WTC11 (cell line): Measurements from ENCODE around the gene LIMS1. TPM values are rescaled to one million over a fixed set of nuclear protein-coding genes. Genes with fewer than 3 reads are reported as not detected.

Experiments
- ATAC-seq: fragments of 200-7000 bp; cut with Tn5 transposase; 2 replicates; pipeline ENCODE4 v1.10.0; 2021; ENCODE audit warnings: mild to moderate bottlenecking, moderate library complexity
- CTCF ChIA-PET: fragments of 300-600 bp; sonication (Branson Sonifier 250); formaldehyde crosslinking; loops from one replicate; lab custom pipeline; 2021; ENCODE audit warnings: antibody characterized with exemption; lab: Charles Lee
- POLR2A ChIA-PET: fragments of 350-600 bp; sonication (Branson Sonifier 250); formaldehyde crosslinking; loops from one replicate; lab custom pipeline; 2021; ENCODE audit warnings: antibody characterized with exemption; lab: Charles Lee
- DNase-seq: peaks from one replicate; pipeline ENCODE4 v3.0.0; 2021; ENCODE audit warnings: low spot score
- H3K27ac Mint-ChIP-seq: 2 replicates; pipeline ENCODE4 v1.8.0; 2021; ENCODE audit warnings: mixed read lengths
- H3K27me3 Mint-ChIP-seq: 2 replicates; pipeline ENCODE4 v1.8.0; 2021; ENCODE audit warnings: low read depth, mild to moderate bottlenecking, moderate library complexity, mixed read lengths
- H3K36me3 Mint-ChIP-seq: 2 replicates; pipeline ENCODE4 v1.8.0; 2021; ENCODE audit warnings: mixed read lengths
- H3K4me1 Mint-ChIP-seq: 2 replicates; pipeline ENCODE4 v1.8.0; 2022; ENCODE audit warnings: mixed read lengths
- H3K4me3 Mint-ChIP-seq: 2 replicates; pipeline ENCODE4 v1.8.0; 2021; ENCODE audit warnings: mild to moderate bottlenecking, moderate library complexity, mixed read lengths
- H3K9me3 Mint-ChIP-seq: 2 replicates; pipeline ENCODE4 v1.8.0; 2021; ENCODE audit warnings: mixed read lengths
- ATF1 ChIP-seq: sonication (generic); formaldehyde crosslinking; IDR thresholded peaks from 2 replicates; pipeline ENCODE4 v1.8.1; 2023; ENCODE audit warnings: mild to moderate bottlenecking, moderate library complexity, missing genetic modification reagents
- E2F4 ChIP-seq: sonication (generic); formaldehyde crosslinking; IDR thresholded peaks from 2 replicates; pipeline ENCODE4 v1.8.1; 2022; ENCODE audit warnings: low read depth, mild to moderate bottlenecking, moderate library complexity, missing genetic modification reagents, borderline replicate concordance
- ZNF219 ChIP-seq: sonication (generic); formaldehyde crosslinking; IDR thresholded peaks from 2 replicates; pipeline ENCODE4 v1.8.0; 2023; ENCODE audit warnings: missing genetic modification reagents, mild to moderate bottlenecking, borderline replicate concordance
- ZNF263 ChIP-seq: sonication (generic); formaldehyde crosslinking; IDR thresholded peaks from 2 replicates; pipeline ENCODE4 v1.8.1; 2022; ENCODE audit warnings: low read depth, mild to moderate bottlenecking, moderate library complexity, missing genetic modification reagents
- ZNF416 ChIP-seq: fragments of 250-450 bp; sonication (Bioruptor Pico); IDR thresholded peaks from 2 replicates; pipeline ENCODE4 v1.9.0; 2021; ENCODE audit warnings: mild to moderate bottlenecking, inconsistent platforms
- total RNA-seq: library from RNA; stranded (reverse); gene quantifications from 3 replicates; pipeline ENCODE4 v1.2.3, GENCODE V29; 2021
- TF ChIP-seq, protein P1 (sequence below): sonication (generic); formaldehyde crosslinking; IDR thresholded peaks from 2 replicates; pipeline ENCODE4 v1.8.0; 2022; ENCODE audit warnings: mild to moderate bottlenecking, missing genetic modification reagents
- TF ChIP-seq, protein P2 (sequence below): fragments of 250-450 bp; sonication (Bioruptor Pico); IDR thresholded peaks from 2 replicates; pipeline ENCODE4 v1.9.0; 2021; ENCODE audit warnings: mild to moderate bottlenecking
- TF ChIP-seq, protein P3 (sequence below): sonication (generic); formaldehyde crosslinking; IDR thresholded peaks from 2 replicates; pipeline ENCODE4 v1.8.0; 2022; ENCODE audit warnings: missing genetic modification reagents
- TF ChIP-seq, protein P4 (sequence below): fragments of 250-450 bp; sonication (Bioruptor Pico); IDR thresholded peaks from 2 replicates; pipeline ENCODE4 v1.9.0; 2021; ENCODE audit warnings: mild to moderate bottlenecking, borderline replicate concordance
- TF ChIP-seq, protein P5 (sequence below): sonication (generic); formaldehyde crosslinking; IDR thresholded peaks from 2 replicates; pipeline ENCODE4 v1.8.1; 2023; ENCODE audit warnings: mild to moderate bottlenecking, missing genetic modification reagents

Gene LIMS1
- total RNA-seq, 1 experiment from 2014 or later: 50.6 TPM

GRCh38 chr2:108574332-108574731 lies 40.1 kb downstream of the LIMS1 start (continued):
- TF ChIP-seq E2F4 (CRISPR knock-in tag) (no peak), ZNF219 (CRISPR knock-in tag) (no peak), ZNF416 (CRISPR knock-in tag) (no peak), ATF1 (CRISPR knock-in tag) (no peak)
- TF ChIP-seq, protein P1, sequence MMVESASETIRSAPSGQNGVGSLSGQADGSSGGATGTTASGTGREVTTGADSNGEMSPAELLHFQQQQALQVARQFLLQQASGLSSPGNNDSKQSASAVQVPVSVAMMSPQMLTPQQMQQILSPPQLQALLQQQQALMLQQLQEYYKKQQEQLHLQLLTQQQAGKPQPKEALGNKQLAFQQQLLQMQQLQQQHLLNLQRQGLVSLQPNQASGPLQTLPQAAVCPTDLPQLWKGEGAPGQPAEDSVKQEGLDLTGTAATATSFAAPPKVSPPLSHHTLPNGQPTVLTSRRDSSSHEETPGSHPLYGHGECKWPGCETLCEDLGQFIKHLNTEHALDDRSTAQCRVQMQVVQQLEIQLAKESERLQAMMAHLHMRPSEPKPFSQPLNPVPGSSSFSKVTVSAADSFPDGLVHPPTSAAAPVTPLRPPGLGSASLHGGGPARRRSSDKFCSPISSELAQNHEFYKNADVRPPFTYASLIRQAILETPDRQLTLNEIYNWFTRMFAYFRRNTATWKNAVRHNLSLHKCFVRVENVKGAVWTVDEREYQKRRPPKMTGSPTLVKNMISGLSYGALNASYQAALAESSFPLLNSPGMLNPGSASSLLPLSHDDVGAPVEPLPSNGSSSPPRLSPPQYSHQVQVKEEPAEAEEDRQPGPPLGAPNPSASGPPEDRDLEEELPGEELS (CRISPR knock-in tag): no peak
- TF ChIP-seq, protein P2, sequence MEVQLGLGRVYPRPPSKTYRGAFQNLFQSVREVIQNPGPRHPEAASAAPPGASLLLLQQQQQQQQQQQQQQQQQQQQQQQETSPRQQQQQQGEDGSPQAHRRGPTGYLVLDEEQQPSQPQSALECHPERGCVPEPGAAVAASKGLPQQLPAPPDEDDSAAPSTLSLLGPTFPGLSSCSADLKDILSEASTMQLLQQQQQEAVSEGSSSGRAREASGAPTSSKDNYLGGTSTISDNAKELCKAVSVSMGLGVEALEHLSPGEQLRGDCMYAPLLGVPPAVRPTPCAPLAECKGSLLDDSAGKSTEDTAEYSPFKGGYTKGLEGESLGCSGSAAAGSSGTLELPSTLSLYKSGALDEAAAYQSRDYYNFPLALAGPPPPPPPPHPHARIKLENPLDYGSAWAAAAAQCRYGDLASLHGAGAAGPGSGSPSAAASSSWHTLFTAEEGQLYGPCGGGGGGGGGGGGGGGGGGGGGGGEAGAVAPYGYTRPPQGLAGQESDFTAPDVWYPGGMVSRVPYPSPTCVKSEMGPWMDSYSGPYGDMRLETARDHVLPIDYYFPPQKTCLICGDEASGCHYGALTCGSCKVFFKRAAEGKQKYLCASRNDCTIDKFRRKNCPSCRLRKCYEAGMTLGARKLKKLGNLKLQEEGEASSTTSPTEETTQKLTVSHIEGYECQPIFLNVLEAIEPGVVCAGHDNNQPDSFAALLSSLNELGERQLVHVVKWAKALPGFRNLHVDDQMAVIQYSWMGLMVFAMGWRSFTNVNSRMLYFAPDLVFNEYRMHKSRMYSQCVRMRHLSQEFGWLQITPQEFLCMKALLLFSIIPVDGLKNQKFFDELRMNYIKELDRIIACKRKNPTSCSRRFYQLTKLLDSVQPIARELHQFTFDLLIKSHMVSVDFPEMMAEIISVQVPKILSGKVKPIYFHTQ: no peak
- TF ChIP-seq, protein P3, sequence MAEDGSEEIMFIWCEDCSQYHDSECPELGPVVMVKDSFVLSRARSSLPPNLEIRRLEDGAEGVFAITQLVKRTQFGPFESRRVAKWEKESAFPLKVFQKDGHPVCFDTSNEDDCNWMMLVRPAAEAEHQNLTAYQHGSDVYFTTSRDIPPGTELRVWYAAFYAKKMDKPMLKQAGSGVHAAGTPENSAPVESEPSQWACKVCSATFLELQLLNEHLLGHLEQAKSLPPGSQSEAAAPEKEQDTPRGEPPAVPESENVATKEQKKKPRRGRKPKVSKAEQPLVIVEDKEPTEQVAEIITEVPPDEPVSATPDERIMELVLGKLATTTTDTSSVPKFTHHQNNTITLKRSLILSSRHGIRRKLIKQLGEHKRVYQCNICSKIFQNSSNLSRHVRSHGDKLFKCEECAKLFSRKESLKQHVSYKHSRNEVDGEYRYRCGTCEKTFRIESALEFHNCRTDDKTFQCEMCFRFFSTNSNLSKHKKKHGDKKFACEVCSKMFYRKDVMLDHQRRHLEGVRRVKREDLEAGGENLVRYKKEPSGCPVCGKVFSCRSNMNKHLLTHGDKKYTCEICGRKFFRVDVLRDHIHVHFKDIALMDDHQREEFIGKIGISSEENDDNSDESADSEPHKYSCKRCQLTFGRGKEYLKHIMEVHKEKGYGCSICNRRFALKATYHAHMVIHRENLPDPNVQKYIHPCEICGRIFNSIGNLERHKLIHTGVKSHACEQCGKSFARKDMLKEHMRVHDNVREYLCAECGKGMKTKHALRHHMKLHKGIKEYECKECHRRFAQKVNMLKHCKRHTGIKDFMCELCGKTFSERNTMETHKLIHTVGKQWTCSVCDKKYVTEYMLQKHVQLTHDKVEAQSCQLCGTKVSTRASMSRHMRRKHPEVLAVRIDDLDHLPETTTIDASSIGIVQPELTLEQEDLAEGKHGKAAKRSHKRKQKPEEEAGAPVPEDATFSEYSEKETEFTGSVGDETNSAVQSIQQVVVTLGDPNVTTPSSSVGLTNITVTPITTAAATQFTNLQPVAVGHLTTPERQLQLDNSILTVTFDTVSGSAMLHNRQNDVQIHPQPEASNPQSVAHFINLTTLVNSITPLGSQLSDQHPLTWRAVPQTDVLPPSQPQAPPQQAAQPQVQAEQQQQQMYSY: no peak
- TF ChIP-seq, protein P4, sequence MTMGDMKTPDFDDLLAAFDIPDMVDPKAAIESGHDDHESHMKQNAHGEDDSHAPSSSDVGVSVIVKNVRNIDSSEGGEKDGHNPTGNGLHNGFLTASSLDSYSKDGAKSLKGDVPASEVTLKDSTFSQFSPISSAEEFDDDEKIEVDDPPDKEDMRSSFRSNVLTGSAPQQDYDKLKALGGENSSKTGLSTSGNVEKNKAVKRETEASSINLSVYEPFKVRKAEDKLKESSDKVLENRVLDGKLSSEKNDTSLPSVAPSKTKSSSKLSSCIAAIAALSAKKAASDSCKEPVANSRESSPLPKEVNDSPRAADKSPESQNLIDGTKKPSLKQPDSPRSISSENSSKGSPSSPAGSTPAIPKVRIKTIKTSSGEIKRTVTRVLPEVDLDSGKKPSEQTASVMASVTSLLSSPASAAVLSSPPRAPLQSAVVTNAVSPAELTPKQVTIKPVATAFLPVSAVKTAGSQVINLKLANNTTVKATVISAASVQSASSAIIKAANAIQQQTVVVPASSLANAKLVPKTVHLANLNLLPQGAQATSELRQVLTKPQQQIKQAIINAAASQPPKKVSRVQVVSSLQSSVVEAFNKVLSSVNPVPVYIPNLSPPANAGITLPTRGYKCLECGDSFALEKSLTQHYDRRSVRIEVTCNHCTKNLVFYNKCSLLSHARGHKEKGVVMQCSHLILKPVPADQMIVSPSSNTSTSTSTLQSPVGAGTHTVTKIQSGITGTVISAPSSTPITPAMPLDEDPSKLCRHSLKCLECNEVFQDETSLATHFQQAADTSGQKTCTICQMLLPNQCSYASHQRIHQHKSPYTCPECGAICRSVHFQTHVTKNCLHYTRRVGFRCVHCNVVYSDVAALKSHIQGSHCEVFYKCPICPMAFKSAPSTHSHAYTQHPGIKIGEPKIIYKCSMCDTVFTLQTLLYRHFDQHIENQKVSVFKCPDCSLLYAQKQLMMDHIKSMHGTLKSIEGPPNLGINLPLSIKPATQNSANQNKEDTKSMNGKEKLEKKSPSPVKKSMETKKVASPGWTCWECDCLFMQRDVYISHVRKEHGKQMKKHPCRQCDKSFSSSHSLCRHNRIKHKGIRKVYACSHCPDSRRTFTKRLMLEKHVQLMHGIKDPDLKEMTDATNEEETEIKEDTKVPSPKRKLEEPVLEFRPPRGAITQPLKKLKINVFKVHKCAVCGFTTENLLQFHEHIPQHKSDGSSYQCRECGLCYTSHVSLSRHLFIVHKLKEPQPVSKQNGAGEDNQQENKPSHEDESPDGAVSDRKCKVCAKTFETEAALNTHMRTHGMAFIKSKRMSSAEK (CRISPR knock-in tag): no peak
- TF ChIP-seq, all 79 proteins: peak for 0

DNA sequence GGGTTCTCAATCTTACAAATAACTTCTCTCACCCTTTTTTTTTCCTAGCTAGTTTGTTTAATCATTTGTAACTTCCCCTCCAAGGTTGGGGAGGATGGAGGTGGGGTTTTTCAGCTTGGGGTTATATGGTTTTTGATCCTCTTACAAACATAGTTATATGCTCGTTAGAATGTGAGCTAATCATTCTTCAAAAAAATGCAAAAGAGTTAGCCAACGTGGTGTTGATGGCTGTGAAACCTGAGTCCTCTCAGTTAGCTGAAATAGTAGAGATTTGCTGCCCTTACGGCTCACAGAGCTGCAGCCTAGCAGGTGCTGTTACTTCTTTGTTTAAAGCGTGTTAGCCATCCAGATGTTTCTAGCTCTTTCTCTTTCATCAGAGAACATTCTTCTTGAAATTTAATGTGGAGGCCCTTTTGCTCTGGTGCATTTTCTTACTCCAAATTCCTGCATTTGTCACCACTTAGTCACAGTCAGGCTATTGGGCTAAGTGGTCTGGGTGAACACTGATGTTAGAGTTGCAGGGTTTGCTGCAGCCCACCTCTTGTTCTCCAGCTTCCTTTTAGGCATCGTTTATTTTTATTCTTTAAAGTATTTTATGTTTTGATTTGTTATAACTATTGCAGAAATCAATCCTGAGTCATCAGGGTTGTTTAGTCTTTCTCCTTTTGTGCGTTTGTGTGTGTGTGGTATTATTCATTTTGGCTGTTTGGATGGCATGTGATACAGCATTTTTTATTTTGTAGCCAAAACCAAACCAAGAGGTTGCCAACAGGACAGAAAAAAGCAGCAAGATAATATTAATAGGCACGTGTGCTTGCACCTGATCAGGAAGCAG lies 41.1 kb downstream of the LIMS1 start:
- peak overlapping the region; percentile 81 for H3K27ac Mint-ChIP-seq
- DNase-seq (no peak), ATAC-seq (peak; percentile 63)
- H3K27me3 Mint-ChIP-seq: no peaks in the 10 kb centered on the region
- no peaks in the 10 kb centered on the region for H3K9me3 Mint-ChIP-seq
- H3K36me3 Mint-ChIP-seq: no peaks in the 10 kb centered on the region
- peak overlapping the region; percentile 41; the same call in 1 of the 2 replicates for H3K4me3 Mint-ChIP-seq
- H3K4me1 Mint-ChIP-seq: peaks cover 44% of the 10 kb centered on the region
- CTCF ChIA-PET: interaction anchor here (1.7 to 2.0 kb wide), 3 partner anchors 9 to 61 kb away, joined by 6 to 15 read pairs (median 15); no protein-coding TSS in a partner anchor
- POLR2A ChIA-PET: interaction anchor here (0.9 to 1.8 kb wide), 5 partner anchors 9 to 127 kb away, joined by 3 to 5 read pairs (median 4); partner anchors contain the start of gene GCC2
- TF ChIP-seq, protein P3: no peak
- TF ChIP-seq ZNF263 (CRISPR knock-in tag): no peak
- TF ChIP-seq, protein P5, sequence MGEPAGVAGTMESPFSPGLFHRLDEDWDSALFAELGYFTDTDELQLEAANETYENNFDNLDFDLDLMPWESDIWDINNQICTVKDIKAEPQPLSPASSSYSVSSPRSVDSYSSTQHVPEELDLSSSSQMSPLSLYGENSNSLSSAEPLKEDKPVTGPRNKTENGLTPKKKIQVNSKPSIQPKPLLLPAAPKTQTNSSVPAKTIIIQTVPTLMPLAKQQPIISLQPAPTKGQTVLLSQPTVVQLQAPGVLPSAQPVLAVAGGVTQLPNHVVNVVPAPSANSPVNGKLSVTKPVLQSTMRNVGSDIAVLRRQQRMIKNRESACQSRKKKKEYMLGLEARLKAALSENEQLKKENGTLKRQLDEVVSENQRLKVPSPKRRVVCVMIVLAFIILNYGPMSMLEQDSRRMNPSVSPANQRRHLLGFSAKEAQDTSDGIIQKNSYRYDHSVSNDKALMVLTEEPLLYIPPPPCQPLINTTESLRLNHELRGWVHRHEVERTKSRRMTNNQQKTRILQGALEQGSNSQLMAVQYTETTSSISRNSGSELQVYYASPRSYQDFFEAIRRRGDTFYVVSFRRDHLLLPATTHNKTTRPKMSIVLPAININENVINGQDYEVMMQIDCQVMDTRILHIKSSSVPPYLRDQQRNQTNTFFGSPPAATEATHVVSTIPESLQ: no peak
